Neuronal stem cell (in vitro differentiated cells): ENCODE measurements around the gene FLOT2.
"Not testable (repeated sequence)": the region's sequence is repeated elsewhere in the genome, so short reads cannot be mapped to it uniquely, and the experiment has no call there.

ENCODE experiments used
- DNase-seq: peaks from one replicate; pipeline ENCODE4 v3.0.0-alpha.2; 2013; ENCODE audit warnings: low spot score
- H2AFZ ChIP-seq: one replicate; pipeline ENCODE4 v1.6.1; 2013; ENCODE audit warnings: mild to moderate bottlenecking, low read length, inconsistent platforms
- H2AK5ac ChIP-seq: 2 replicates; pipeline ENCODE4 v1.6.1; 2013; ENCODE audit warnings: low read depth, mild to moderate bottlenecking, inconsistent platforms, low read length, moderate library complexity, mixed read lengths
- H2BK120ac ChIP-seq: 2 replicates; pipeline ENCODE4 v1.6.1; 2013; ENCODE audit warnings: low read depth, mild to moderate bottlenecking, inconsistent platforms, low read length, moderate library complexity, mixed read lengths
- H2BK12ac ChIP-seq: one replicate; pipeline ENCODE4 v1.6.1; 2013; ENCODE audit warnings: low read length, inconsistent platforms
- H2BK15ac ChIP-seq: 2 replicates; pipeline ENCODE4 v1.6.1; 2013; ENCODE audit warnings: mild to moderate bottlenecking, low read length, inconsistent platforms, mixed read lengths
- H2BK5ac ChIP-seq: one replicate; pipeline ENCODE4 v1.6.1; 2013; ENCODE audit warnings: inconsistent platforms, mild to moderate bottlenecking, low read length, moderate library complexity
- H3K14ac ChIP-seq: one replicate; pipeline ENCODE4 v1.6.1; 2013; ENCODE audit warnings: low read length, inconsistent platforms
- H3K18ac ChIP-seq: 2 replicates; pipeline ENCODE4 v1.6.1; 2013; ENCODE audit warnings: low read length, inconsistent platforms
- H3K23ac ChIP-seq: 2 replicates; pipeline ENCODE4 v1.6.1; 2013; ENCODE audit warnings: low read depth, mild to moderate bottlenecking, mixed read lengths, low read length, inconsistent platforms; ENCODE audit not compliant: poor library complexity
- H3K27ac ChIP-seq: replicated peaks from 3 replicates; pipeline ENCODE4 v1.5.1; 2013; ENCODE audit warnings: low read length, inconsistent platforms
- H3K27me3 ChIP-seq, 3 experiments: 2 replicates each; pipeline ENCODE4 v1.6.1; 2013; ENCODE audit warnings: low read length in 3 of 3, mild to moderate bottlenecking in 2 of 3, inconsistent platforms in 1 of 3, low read depth in 1 of 3, mixed read lengths in 1 of 3, moderate library complexity in 1 of 3; ENCODE audit not compliant: control insufficient read depth in 3 of 3, insufficient read depth in 3 of 3
- H3K36me3 ChIP-seq, 2 donors: replicated peaks in 1 of 2; 2 replicates each; pipeline ENCODE4 v1.6.1; 2013; ENCODE audit warnings: low read length in 2 of 2; ENCODE audit not compliant: control insufficient read depth in 2 of 2, insufficient read depth in 2 of 2
- H3K4ac ChIP-seq: 2 replicates; pipeline ENCODE4 v1.6.1; 2013; ENCODE audit warnings: inconsistent platforms, mild to moderate bottlenecking, low read length, moderate library complexity
- H3K4me1 ChIP-seq, 2 donors: 1 replicate in 1 of 2; 2 replicates in 1 of 2; pipeline ENCODE4 v1.6.1; 2013; ENCODE audit warnings: low read length in 2 of 2, low read depth in 1 of 2; ENCODE audit not compliant: control insufficient read depth in 2 of 2, insufficient read depth in 1 of 2
- H3K4me2 ChIP-seq: one replicate; pipeline ENCODE4 v1.6.1; 2013; ENCODE audit warnings: mild to moderate bottlenecking, low read length, inconsistent platforms; ENCODE audit not compliant: insufficient read depth, poor library complexity, severe bottlenecking
- H3K4me3 ChIP-seq, 2 donors: 2 replicates each; pipeline ENCODE4 v1.5.1; 2013; ENCODE audit warnings: low read length in 2 of 2, mild to moderate bottlenecking in 2 of 2, inconsistent platforms in 1 of 2, moderate library complexity in 1 of 2
- H3K79me1 ChIP-seq: one replicate; pipeline ENCODE4 v1.6.1; 2013; ENCODE audit warnings: low read depth, mild to moderate bottlenecking, inconsistent platforms, low read length, moderate library complexity
- H3K9ac ChIP-seq: one replicate; pipeline ENCODE4 v1.6.1; 2013; ENCODE audit warnings: mild to moderate bottlenecking, low read depth, low read length, inconsistent platforms; ENCODE audit not compliant: poor library complexity
- H3K9me3 ChIP-seq, 2 donors: replicated peaks in 1 of 2; 2 replicates each; pipeline versions ENCODE3 to v1.6.1; 2013; ENCODE audit warnings: low read length in 2 of 2, mild to moderate bottlenecking in 2 of 2, inconsistent platforms in 1 of 2, low read depth in 1 of 2, mixed read lengths in 1 of 2, moderate library complexity in 1 of 2; ENCODE audit not compliant: control insufficient read depth in 2 of 2, insufficient read depth in 1 of 2
- H4K8ac ChIP-seq: one replicate; pipeline ENCODE4 v1.6.1; 2013; ENCODE audit warnings: low read depth, mild to moderate bottlenecking, inconsistent platforms, low read length, moderate library complexity
- H4K91ac ChIP-seq: one replicate; pipeline ENCODE4 v1.6.1; 2013; ENCODE audit warnings: low read length, low read depth, mild to moderate bottlenecking, inconsistent platforms; ENCODE audit not compliant: poor library complexity
- WGBS, 2 donors: extraction: QIAGEN DNeasy Blood & Tissue Kit; methylation state at CpG; one replicate each; pipeline ENCODE4 v1.1.7; 2013; ENCODE audit warnings: missing lambda C conversion rate in 2 of 2, mixed read lengths in 1 of 2; ENCODE audit not compliant: insufficient read length in 2 of 2, insufficient replicate concordance in 1 of 2; ENCODE audit errors: extremely low coverage in 2 of 2; 5-methylcytosine and 5-hydroxymethylcytosine counted together

FLOT2 gene

GRCh38 chr17:28934508-28934907, 37.0 kb upstream of the FLOT2 start:
- not testable (repeated sequence) for H2AK5ac ChIP-seq, H3K9me3 ChIP-seq, H4K91ac ChIP-seq, H2BK5ac ChIP-seq, H3K27ac ChIP-seq, H3K9ac ChIP-seq, H3K18ac ChIP-seq, H3K4ac ChIP-seq, H3K79me1 ChIP-seq, H3K27me3 ChIP-seq, H2BK120ac ChIP-seq, H3K14ac ChIP-seq, H2BK12ac ChIP-seq, H2BK15ac ChIP-seq, DNase-seq, H3K4me3 ChIP-seq, H4K8ac ChIP-seq, H2AFZ ChIP-seq, H3K23ac ChIP-seq, H3K4me2 ChIP-seq
- Histone ChIP-seq H3K36me3 (peaks cover 0 to 76% of the 10 kb centered on the region in 2 donors), H3K4me1 (peaks cover 15 to 26% of the 10 kb centered on the region in 2 donors)
- no CpG with 5 or more reads among the region's 8 CpGs for WGBS, 2 donors

- H2BK5ac ChIP-seq: no peak overlapping the region
- no peak overlapping the region for H4K8ac ChIP-seq
- H2BK12ac ChIP-seq: no peak overlapping the region
- H3K4me3 ChIP-seq: no peak overlapping the region
- H3K9ac ChIP-seq: no peak overlapping the region
- H2AFZ ChIP-seq: no peak overlapping the region
- no peaks in the 10 kb centered on the region for H3K27me3 ChIP-seq
- H3K9me3 ChIP-seq: no peaks in the 10 kb centered on the region
- no peaks in the 10 kb centered on the region for H3K79me1 ChIP-seq
- peaks cover 9 to 77% of the 10 kb centered on the region in 2 donors for H3K36me3 ChIP-seq
- no peak overlapping the region for H3K23ac ChIP-seq
- no peaks in the 10 kb centered on the region for H3K4me1 ChIP-seq
- H3K4ac ChIP-seq: no peak overlapping the region
- H2AK5ac ChIP-seq: no peak overlapping the region
- H3K27ac ChIP-seq: no peak overlapping the region
- no peak overlapping the region for H4K91ac ChIP-seq
- WGBS, 2 donors: no CpG with 5 or more reads among the region's 2 CpGs
- H2BK15ac ChIP-seq: no peak overlapping the region
- no peak overlapping the region for H3K14ac ChIP-seq
- no peak overlapping the region for H3K18ac ChIP-seq
- H3K4me2 ChIP-seq: no peak overlapping the region
- no peak overlapping the region for H2BK120ac ChIP-seq
- DNase-seq: no peak
These were observed 32.3 kb upstream of the FLOT2 start for GRCh38 chr17:28929787-28930186.

- no peak for DNase-seq
- Histone ChIP-seq H3K4me3 (no peak overlapping the region), H3K4me1 (no peaks in the 10 kb centered on the region)
These were observed 30.5 kb upstream of the FLOT2 start for GRCh38 chr17:28928061-28928460.

GRCh38 chr17:28926786-28927185, 29.3 kb upstream of the FLOT2 start:
- Histone ChIP-seq H2AFZ (no peak overlapping the region), H2BK5ac (no peak overlapping the region), H3K9me3 (no peaks in the 10 kb centered on the region), H3K18ac (no peak overlapping the region), H3K4ac (no peak overlapping the region), H3K27ac (no peak overlapping the region), H3K9ac (no peak overlapping the region), H3K23ac (no peak overlapping the region), H3K27me3 (no peaks in the 10 kb centered on the region), H4K91ac (no peak overlapping the region), H2AK5ac (no peak overlapping the region), H2BK120ac (no peak overlapping the region), H2BK15ac (no peak overlapping the region), H3K36me3 (peaks cover 18 to 79% of the 10 kb centered on the region in 2 donors), H4K8ac (no peak overlapping the region), H2BK12ac (no peak overlapping the region), H3K4me2 (no peak overlapping the region), H3K14ac (no peak overlapping the region), H3K79me1 (no peaks in the 10 kb centered on the region), H3K4me3 (no peak overlapping the region), H3K4me1 (no peaks in the 10 kb centered on the region)
- no peak for DNase-seq
- WGBS, 2 donors: no CpG with 5 or more reads among the region's 4 CpGs

More at GRCh38 chr17:28928061-28928460, 30.5 kb upstream of the FLOT2 start:
- no peaks in the 10 kb centered on the region for H3K79me1 ChIP-seq
- H3K4me2 ChIP-seq: no peak overlapping the region
- no peak overlapping the region for H3K23ac ChIP-seq
- no peaks in the 10 kb centered on the region for H3K9me3 ChIP-seq
- no peak overlapping the region for H2BK120ac ChIP-seq
- no peak overlapping the region for H4K91ac ChIP-seq
- WGBS, 2 donors: no CpG with 5 or more reads among the region's 2 CpGs
- H3K14ac ChIP-seq: no peak overlapping the region
- no peak overlapping the region for H2BK12ac ChIP-seq
- no peak overlapping the region for H4K8ac ChIP-seq
- H2BK5ac ChIP-seq: no peak overlapping the region
- no peak overlapping the region for H2AK5ac ChIP-seq
- peaks cover 13 to 79% of the 10 kb centered on the region in 2 donors for H3K36me3 ChIP-seq
- no peak overlapping the region for H2BK15ac ChIP-seq
- no peak overlapping the region for H3K27ac ChIP-seq
- H3K27me3 ChIP-seq: no peaks in the 10 kb centered on the region
- no peak overlapping the region for H3K9ac ChIP-seq
- no peak overlapping the region for H3K18ac ChIP-seq
- no peak overlapping the region for H3K4ac ChIP-seq
- no peak overlapping the region for H2AFZ ChIP-seq
